ENCODE data around the gene NEK4.

The NEK4 gene

GRCh38 chr3:52770496-52771333 lies at the start of gene NEK4:
Gene NEK4, minus strand, starts transcription at chr3:52770940. Its CDS starts 194 bp downstream, at chr3:52770746.
- peak; percentile 75 for DNase-seq

GRCh38 chr3:52819936-52820335 lies 49.2 kb upstream of the NEK4 start:
- no peak for DNase-seq

DNA sequence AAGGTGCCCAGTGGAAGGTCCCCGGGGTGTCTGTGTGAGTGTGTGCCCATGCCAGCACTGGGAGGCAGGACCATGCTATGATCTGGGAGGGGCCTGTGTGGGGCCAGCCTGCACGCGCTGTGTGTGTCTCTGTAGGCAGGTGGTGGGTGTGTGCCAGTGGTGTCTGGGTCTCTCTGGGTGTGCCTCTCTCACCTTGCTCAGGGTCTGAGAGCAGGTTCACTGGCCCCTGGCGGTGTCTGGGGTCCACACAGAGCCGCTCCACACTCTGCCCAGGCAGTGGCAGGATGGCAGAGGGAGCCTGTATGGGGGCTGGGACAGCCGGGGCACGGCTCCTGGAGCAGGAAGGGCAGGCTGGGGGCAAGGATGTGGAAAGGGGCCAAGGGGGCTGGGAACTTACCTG lies 47.1 kb upstream of the NEK4 start:
- no peak for DNase-seq

GRCh38 chr3:52817221-52817620 lies 46.5 kb upstream of the NEK4 start:
- DNase-seq = no peak

- no peak for DNase-seq
Observed at GRCh38 chr3:52816654-52817053, 45.9 kb upstream of the NEK4 start.

GRCh38 chr3:52816199-52816598 lies 45.5 kb upstream of the NEK4 start:
- DNase-seq = no peak

DNA sequence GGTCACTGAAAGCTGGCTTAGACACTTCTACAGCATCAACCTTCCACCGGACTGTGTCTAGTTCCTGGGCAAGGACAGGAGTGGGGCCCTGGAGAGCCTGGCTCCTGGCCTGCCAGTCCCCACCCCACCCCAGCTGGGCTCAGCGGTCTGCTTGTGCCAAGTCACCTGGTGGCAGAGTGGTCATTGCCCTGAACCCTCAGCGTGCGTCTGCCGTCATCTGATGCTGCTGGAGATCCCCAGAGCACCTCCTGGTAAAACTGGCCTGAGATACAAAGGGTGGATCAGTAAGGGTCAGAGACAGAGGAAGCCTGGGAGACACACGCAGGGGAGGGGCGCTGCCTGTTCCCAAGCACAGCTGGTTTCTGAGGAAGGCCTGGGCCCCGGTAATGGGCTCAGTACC lies 43.1 kb upstream of the NEK4 start:
- DNase-seq = no peak

DNA sequence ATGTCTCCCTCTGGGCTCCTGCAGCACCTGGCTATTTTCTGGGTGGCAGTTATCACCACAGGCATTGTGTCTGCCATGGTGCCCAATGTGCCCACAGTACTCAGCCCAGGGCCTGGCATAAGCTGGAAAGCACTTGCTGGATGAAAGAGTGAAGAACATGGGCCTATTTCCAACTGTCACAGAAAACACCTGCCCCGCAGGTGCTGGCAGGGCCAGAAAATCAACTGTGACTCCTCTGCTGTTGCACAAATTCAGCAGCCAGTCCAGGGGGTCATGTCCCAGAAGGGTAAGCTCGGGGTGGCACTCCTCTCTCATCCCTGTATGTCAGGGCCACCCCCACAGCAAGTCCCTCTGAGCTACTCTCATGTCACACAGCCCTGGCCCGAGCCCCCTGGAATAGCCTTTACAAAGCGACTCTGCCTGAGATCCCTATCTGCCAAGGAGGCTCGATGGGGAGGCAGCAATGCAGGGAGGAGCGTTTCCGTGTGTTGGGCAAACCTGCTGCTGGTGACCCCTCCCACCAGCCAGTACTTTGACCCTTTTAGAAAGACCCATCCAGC lies 40.8 kb upstream of the NEK4 start:
- DNase-seq = no peak

DNA sequence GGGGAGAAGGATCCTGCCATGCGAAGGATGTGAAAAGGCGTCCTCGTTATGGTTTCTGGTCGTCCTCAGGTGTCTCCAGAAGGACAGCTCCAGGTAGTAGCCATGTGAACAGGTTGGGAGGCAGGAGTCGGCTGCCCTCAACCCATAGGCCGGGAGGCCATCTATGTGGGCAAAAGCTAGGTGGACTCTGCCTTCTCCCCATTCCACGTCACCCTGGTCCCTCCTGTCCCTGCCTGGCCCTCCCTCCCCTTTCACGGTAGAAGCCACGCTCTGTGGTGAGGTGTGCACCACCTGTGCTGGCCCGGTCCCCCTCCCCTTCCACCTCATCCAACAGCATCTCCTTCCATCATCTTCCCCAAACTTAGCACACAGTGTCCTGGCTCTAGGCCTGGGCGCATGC lies 40.2 kb upstream of the NEK4 start:
- no peak for DNase-seq

DNA sequence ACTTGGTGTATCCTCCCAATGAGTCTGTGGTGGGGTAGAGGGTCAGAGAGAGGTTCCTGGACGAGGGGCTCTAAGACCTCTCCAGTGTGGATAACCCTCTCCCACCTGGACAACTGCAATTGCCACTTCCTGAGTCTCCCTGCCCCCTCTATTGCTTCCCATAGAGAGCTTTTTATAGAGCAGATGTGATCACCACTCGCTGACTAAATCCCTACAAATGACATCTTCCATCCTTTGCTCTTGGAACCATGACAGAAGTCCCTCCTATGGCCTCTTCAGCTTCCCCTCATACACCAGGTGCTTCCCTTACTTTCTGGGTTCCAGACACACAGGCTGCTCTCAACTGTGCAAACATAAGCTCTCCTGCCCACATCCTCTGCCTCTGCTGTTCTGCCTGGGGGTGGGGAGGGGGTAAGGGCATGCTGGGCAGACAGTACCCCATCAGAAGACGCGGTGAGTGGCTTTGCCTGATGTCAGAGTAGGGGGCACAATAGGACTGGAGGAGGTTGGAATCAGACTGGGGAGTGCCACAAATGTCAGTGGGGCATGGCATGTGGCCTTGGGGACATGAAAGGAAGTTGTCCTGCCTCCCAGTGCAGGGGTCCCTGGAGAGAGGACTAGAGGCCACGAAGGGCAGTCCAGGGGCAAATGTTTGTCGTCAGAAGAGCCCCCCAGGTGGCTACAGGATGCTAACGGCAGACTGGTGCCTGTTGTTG lies 39.1 kb upstream of the NEK4 start:
- no peak for DNase-seq

- no peak for DNase-seq
Observed at GRCh38 chr3:52809149-52809548, 38.4 kb upstream of the NEK4 start.

- DNase-seq = no peak
Observed at GRCh38 chr3:52805270-52806039, 34.7 kb upstream of the NEK4 start.

DNA sequence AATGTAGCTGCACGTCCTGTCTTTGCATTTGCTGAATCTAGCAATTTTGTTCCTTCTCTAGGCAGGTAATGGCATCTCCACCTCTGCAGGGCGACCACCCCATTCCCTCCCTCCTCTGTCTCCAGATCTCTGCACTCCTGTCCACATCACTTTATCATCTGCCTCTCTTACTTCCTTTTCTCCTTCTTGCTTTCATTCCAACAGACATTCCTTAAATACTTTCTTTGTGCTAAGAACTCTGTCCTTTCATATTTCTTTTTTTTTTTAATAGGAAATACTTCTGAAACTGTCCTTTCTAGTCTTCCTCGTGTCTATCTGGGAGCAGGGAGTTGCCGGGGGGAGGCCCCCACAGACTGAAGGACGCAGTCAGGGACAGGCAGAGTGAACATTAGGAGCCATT lies 31.1 kb upstream of the NEK4 start:
- DNase-seq = no peak

DNA sequence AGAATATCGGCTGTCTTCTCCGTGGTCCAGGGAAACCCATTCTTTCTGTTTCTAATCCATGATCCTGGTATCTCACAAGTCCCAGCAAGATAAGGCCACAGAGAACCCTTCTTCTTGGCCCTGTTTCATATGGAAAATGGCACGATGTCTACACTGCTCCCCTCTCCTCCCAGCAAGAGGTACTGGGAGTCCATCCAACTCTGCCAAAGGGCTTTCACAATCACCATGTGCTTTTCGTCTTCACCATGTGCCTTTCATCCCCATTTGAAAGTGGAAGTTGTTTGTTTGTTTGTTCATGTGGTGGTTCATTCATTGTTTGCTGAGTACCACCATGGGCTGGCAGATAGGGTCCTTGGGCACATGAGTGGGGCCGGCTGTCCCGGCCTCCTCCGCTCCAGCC lies 29.3 kb upstream of the NEK4 start:
- DNase-seq = no peak

DNA sequence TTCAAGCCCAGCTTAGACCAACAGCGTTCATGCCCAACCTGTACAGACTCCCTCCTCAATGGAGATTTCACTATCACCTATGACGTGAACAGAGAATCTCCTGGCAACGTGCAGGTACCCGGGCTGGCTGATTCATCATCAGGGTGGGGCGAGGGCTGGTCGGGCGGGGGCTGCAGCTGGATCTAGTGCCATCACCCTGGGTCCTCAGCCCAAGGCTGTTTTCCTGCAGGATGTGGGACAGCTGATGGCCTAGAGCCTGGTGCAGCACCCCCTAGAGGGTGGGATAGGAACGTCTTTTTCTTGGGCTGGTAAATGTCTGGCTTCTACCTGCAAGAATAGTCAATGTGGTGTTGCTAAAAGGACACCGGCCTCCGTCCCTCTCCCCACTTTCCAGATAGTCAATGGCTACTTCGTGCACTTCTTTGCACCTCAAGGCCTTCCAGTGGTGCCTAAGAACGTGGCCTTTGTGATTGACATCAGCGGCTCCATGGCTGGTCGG lies 28.3 kb upstream of the NEK4 start:
- DNase-seq = no peak

DNA sequence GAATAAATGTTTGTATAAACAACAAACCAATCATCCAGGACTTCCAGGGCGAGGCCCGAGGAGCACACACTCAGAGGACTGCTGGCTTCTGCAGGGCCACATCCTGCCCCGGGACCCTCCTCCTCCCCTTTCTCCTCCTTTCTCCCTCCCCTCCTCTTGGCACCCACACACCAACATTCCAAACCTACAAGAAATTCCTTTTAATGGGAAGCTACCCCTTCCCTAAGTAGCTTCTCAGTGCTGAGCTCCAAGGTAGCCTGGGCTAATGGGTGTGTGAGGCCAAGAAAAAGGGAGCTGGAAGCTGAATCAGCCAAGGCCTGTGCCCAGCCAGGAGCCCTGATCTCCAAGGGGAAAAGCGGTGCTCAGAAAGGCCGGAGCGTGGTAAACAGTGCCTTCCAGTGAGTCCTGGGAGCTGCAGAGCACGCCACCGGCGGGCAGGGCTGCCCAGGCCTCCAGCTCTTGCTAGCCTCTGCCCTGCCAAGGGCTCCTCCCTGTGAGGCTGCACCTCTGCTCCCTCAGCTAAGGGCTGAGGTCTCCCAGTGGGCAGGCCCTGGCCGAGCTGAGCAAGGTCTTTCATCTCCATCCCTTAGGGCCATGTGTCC lies 27.7 kb upstream of the NEK4 start:
- DNase-seq = no peak

- no peak for DNase-seq
Observed at GRCh38 chr3:52796411-52796810, 25.7 kb upstream of the NEK4 start.

DNA sequence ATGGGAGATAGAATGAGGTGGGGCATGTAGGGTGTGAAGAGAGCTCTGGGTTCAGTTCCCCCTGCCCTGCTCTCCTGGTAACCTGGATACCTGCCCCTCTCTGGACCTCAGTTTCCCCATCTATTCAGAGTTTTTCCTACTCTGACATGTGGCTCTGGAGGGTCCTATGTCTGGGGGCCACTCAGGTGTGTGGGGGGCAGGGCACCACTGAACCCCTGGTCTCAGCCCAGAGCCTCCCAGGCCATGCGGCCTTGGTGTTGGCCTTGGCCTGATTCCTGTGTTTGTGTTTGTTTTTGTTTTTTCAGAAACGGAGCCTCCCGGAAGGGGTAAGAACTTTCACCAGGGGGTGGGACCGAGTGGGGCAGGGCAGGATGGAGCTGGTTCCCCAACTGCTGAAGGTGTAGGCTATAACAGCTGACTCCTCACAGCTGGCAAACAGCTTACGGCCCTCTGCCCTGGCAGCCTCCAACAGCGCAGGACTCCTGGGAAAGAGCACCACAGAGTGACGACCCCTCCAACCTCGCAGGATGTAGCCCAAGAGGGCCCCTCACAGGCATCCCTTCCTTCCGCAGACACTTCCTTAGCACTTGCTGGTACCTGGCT lies 24.7 kb upstream of the NEK4 start:
- no peak for DNase-seq

DNA sequence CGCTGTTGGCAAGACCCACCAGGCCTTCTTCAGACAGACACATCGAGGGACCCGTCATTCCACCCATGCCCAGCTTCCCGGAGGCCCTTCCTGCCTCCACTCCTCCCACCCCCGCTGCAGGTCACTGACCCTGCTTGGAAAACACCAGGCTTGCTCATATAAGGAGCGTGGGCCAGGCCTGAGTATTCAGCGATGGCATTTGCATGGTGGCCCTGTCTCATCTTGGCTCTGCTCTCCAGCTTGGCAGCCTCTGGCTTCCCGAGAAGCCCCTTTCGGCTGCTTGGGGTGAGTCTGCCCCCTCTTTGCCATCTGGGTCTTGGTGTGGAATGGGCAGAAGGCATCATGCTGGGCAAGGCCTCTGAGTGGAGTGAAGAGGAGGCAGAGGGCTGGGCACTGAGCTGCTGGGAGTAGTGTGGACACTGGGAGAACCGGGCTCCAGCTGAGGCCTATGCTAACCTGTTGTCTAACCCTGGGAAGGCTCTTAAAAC lies 23.9 kb upstream of the NEK4 start, which contains the start of gene ITIH3:
ITIH3 (plus strand) TSS at position 185 of the 488 bp plus-strand sequence; CDS start at position 193, 8 bp downstream.
- DNase-seq = no peak

GRCh38 chr3:52793702-52794611 lies 23.2 kb upstream of the NEK4 start:
- DNase-seq = no peak
